ENCODE data around the gene PNPLA8.
"Not testable (repeated sequence)": the region's sequence is repeated elsewhere in the genome, so short reads cannot be mapped to it uniquely, and the experiment has no call there.

The PNPLA8 gene

DNA sequence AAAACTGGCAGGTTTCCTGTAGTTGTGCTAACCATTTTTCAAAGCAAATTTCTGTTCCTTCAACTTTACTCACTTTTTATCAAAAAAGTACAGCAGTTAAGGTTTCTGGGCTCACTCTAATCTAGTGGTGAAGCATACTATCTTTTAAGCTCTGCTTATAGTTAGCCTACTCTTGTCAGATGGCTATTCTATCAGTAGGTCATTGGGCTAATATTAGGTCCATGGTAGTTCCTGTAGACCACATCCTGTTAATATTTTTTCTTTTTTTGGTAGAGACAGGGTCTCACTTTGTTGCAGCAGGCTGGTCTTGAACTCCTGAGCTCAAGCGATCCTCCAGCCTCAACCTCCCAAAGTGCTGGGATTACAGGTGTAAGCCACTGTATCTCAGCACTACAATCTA lies 41.8 kb downstream of the PNPLA8 start:
- no peak for DNase-seq (ENCODE audit: extremely low read depth in 1 of 2, low read depth in 1 of 2)

DNA sequence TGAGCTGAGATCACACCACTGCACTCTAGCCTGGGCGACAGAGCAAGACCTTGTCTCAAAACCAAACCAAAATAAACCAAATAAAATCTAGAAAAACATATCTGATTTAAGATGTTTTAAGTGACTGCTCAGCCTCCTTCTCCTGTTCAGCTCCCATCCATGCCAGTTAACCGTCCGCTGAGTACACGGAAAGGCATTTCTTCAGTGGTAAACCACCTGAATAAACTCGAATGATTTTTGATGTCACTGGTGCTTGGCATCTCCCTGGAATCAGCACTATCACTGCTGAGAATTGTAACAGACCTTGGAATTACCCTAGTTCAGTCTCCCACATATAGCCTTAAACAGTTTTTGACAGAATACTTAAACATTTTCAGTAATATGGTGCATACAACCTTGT lies 45.6 kb downstream of the PNPLA8 start:
- DNase-seq (ENCODE audit: extremely low read depth in 1 of 2, low read depth in 1 of 2), result no peak

DNA sequence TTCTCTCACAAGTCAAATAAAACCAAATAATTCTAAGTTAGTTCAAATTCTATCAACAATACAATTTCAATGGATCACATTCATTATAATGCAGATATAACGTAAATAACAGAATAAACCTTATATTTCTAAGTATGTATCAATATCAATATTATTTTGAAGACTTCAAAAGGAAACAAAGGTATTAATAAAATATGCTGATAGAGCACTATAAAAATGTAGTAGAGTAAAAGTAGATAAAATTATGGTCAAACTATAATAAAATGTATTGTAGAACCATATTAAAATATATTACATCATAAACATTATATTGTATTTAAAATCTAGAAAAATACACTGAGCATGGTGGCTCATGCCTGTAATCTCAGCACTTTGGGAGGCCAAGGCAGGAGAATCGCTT lies 46.2 kb downstream of the PNPLA8 start:
- DNase-seq (ENCODE audit: extremely low read depth in 1 of 2, low read depth in 1 of 2), result no peak

DNA sequence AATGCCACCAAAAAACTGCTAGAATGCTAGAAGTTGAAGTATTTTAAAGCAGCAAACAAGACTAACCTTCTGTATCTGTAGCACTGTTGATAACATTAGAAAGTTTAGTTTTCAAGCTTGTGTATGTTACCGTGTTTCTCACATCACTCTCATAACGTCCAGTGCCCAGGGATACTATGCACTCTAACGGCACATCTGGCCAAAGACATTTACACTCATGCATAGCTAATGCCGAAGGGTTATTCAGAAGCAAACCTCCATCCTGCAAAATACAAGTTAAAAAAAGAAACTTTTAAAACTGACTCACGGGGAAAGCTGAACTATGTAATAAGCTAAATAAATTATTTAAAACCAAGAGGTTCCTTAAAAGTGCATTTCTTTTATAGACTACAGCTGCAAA lies 46.8 kb downstream of the PNPLA8 start:
- no peak for DNase-seq (ENCODE audit: extremely low read depth in 1 of 2, low read depth in 1 of 2)

DNA sequence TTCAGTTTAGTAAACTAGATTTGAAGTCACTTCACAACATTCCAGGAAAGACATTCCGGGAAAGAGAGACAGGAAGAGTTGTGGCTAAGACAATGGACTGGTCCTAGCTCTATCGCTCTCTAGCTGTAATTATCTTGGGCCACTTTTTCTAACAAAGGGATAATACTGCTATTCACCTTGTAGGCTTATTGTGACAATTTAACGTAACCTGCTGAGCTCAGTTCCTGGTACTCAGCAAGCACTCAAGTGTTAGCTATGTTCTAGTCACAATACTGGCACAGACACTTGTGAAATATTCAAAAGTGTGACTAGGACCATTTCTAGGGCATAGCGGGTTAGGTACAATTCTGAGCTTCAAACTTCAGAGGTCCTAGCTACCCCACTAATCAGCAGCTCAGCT lies 57.7 kb downstream of the PNPLA8 start:
- DNase-seq (ENCODE audit: extremely low read depth in 1 of 2, low read depth in 1 of 2), result no peak

DNA sequence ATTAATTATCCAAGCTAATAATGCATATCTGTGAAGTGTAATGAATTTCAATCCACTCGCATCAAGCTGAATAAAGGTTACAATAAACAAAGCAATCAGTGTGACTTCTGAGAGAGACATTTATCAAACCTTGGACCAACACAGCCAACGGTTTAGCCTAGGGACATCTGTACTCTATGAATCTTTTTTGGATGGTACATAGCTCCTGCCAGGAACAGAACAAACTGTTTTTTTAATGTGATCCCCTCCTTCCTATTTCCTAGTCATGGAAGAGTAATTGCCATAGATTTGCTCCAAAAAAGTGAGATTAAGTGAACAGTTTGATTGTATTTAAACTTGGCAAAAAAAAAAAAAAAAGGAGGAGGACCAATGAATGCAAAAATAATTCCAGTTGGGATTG lies 58.5 kb downstream of the PNPLA8 start:
- DNase-seq (ENCODE audit: extremely low read depth in 1 of 2, low read depth in 1 of 2), result no peak

DNA sequence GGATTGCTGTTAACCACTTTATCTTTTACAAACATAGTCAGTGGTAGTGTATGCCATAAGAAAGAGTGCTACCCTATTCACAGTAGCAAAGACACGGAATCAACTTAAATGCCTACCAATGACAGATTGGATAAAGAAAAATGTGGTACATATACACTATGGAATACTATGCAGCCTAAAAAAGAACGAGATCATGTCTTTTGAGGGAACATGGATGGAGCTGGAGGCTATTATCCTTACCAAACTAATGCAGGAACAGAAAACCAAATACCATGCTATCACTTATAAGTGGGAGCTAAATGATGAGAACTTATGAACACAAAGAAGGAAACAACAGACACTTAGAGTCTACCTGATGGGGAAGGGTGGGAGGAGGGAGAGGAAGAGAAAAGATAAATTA lies 59.6 kb downstream of the PNPLA8 start:
- not testable (repeated sequence) for DNase-seq (ENCODE audit: extremely low read depth in 1 of 2, low read depth in 1 of 2)

DNA sequence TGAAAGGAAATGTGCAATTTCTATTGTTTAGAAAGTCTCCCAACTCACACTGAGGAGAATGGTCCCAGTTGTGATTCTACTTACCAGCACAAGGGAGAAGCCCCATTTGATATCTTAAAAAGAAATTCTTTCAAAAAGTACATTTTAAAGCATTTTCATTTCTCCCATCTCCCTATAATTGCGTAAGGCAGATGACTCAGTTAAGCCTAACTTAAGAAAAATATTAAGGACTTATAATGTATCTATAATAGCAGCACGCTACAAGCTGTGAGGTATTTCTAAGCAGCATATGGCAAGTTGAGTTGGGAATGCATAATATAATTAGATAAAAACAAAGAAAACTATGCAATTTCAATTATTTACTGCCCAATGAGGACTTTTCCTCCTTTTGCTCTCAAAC lies 61.2 kb downstream of the PNPLA8 start:
- no peak for DNase-seq (ENCODE audit: extremely low read depth in 1 of 2, low read depth in 1 of 2)

DNA sequence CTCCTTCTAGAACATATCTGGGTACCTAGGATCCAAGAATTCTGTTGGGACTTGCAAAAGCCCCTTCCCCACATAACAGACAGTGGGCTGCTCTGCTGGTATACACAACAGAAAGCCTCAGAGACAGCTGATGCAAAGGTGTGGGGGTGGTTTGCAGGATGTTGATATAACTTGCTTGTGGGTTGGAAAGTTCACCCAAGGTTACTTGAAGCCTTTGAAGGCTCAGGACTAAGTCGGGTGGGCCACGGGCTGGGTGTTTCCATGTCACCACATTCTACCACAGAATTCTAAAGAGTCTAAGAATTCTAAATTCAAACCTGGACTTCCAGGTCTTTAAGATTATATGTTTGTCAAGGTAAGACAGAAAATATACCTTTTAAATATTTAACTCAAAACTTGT lies 62.3 kb downstream of the PNPLA8 start:
- no peak for DNase-seq (ENCODE audit: extremely low read depth in 1 of 2, low read depth in 1 of 2)

DNA sequence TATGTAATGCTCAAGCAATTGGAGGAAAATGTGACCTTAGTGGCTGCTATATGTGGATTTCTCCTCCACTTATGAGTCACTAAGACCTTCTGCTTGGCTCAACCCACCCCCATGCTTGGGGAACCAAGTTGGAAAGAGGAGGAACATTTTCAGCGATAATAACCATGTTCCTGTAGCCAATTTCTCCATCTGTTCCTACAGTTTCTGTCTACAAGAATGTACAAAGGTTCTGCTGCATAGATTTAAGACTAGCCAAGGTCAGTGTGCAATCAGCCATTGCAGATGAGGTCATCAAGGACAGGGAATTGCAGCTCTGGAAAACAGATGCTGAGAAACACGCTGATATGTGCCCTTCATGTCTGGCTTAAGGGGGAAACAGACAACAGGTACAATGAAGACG lies 64.1 kb downstream of the PNPLA8 start:
- no peak for DNase-seq (ENCODE audit: extremely low read depth in 1 of 2, low read depth in 1 of 2)

DNA sequence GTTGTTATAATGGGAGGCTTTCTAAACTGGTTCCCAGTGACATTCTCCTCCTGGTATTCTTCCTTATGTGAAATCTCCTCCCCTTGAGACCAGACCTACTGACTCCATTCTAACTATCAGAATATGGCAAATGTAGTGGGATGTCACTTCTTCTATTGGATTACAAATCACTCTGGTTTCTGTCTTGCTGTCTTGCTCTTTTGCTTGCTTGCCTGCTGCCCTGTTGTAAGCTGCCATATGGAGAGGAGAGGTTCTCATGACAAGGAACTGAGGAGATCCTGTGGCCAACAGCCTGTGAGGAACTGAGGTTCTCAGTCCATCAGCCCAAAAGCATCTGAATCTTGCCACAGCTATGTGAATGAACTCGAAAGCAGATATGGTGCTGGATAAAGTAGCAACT lies 65.0 kb downstream of the PNPLA8 start:
- no peak for DNase-seq (ENCODE audit: extremely low read depth in 1 of 2, low read depth in 1 of 2)

DNA sequence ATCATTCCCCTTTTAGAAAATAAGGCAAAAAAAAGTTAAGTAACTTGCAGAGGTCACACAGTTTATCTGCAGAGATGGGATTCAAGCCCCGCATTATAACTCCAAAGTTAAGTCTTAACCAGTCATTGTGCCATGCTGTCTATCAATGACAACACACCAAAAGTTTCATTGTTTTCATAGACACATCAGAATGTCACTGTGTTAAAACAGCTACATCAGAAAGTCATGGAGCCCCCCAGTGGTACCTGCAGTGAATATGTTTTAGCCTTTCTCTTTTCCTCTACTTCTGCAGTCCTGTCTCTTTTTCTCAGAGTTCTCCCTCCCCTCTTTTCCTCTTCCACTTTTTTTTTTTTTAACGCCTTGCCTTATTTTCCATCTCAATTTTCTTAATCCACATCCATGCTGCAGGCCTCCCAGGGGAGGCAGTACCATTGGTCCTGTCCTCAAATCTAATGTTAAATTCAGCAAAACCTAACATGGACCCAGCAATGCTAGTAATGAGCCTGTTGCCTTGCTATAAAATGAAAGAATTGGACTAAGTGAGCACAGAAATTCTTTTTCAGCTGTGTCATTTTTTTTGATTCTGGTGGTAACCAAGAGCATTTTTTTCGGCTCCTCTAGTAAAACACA lies 65.9 kb downstream of the PNPLA8 start:
- no peak for DNase-seq (ENCODE audit: extremely low read depth in 1 of 2, low read depth in 1 of 2)

DNA sequence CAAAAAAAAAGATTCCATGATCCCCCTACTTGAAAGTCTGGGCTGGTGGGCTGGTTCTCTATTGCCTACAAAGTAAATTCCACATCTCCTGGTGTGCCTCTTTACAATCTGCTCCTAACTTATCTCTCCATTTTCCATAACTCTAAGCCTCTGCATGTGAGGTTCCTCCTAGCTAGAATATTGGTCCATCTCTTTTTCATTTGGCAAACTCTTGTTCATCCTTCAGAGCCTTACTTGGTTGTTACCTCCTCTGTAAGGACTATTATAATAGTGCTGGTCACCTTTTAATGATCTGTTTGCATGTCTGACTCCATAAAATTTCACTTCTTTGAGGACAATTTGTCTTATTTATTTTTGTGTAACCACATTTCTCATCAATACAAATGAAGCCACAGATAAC lies 68.1 kb downstream of the PNPLA8 start:
- DNase-seq (ENCODE audit: extremely low read depth in 1 of 2, low read depth in 1 of 2), result no peak

DNA sequence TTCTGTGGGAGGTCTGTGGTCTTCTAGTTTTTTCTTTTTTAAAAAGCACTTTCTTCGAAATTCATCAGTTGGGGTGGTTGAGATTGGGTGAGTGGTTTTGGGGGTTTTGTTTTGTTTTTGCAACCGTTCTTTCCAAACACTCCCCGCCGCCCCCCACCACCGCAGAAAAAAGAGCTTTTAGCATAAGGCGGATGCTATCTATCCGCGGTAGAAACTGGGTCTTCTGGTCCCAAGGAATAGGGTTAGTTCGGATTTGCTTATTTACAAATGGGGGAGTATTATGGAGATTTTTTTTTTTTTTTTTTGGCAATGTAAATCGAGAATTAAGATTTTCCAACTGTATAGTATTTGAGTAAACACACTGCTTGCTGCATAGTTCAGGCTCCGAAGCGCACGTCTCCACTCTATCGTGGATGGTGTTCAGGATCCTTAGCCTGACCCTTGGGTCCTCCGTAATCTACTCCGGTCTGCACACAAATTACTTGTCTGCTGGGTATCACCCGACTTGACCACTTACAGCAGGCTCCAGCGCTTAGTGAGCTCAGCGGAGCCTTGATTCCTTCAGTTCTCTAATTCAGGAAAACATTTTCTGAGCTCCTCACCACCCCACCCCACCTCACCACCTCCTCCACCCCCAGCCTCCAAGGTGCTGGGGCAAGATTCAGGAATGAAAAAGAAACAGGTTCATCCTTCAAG lies 68.9 kb downstream of the PNPLA8 start:
- DNase-seq (ENCODE audit: extremely low read depth in 1 of 2, low read depth in 1 of 2), result no peak

DNA sequence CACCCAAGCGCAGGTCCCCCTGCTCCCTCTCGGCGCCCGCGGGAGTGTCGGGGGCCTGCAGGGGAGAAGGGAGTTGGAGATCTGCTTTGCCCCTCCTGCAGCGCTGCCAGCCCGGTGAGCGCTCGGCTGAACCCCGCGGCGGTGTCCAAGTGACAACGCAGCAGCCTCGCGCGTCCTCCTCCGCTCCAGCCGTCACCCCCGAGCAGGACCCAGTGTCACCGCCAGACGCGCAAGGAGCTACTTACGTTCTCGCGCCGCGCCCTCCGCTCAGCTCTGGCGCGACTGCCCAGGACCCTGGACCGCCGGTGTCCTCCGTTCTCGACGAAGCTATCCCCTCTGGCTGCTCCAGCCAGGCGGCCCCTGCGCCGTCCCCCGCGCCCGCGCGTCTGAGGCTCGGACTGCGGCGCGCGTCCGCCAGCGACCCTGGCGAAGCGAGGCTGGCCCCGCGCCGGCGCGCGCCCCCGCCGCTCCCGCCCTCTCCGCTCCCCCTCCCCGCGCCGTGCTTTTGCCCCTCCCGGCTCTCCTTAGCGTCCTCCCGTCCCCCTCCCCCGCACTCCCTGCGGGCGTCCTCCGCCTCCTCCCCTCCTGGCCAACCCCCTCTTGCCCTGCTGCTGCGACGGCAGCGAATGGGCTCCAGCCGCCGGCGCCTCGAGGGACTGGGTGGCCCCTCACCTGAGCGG lies 69.8 kb downstream of the PNPLA8 start, which contains the start of gene NRCAM:
Gene NRCAM (minus strand): TSS at position 439 of the 680 bp plus-strand sequence. CDS start 216,372 bp downstream, outside the sequence.
- DNase-seq (ENCODE audit: extremely low read depth in 1 of 2, low read depth in 1 of 2), result no peak

DNA sequence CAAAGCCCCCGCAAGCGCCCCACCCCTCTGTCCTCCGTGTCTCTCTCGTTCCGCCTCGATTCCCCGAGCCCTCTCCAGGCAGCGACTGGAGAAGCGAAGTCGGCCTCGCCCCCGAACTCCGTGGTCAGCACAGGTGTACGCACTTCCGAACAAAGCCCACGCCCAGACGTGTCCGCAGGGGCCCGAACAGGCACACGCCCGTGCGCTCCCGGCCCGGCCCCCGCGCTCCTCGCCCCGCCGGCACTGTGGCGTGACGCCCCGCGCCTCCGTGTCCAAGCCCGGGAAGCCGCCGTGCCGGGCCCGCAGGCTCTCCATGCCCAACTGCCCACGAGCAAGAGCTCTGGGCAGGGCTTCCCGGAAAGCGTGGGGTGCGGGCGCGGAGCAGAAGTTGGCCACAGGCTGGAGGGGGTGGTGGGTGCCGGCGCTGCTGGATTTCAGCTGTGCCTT lies 70.4 kb downstream of the PNPLA8 start:
- no peak for DNase-seq (ENCODE audit: extremely low read depth in 1 of 2, low read depth in 1 of 2)

DNA sequence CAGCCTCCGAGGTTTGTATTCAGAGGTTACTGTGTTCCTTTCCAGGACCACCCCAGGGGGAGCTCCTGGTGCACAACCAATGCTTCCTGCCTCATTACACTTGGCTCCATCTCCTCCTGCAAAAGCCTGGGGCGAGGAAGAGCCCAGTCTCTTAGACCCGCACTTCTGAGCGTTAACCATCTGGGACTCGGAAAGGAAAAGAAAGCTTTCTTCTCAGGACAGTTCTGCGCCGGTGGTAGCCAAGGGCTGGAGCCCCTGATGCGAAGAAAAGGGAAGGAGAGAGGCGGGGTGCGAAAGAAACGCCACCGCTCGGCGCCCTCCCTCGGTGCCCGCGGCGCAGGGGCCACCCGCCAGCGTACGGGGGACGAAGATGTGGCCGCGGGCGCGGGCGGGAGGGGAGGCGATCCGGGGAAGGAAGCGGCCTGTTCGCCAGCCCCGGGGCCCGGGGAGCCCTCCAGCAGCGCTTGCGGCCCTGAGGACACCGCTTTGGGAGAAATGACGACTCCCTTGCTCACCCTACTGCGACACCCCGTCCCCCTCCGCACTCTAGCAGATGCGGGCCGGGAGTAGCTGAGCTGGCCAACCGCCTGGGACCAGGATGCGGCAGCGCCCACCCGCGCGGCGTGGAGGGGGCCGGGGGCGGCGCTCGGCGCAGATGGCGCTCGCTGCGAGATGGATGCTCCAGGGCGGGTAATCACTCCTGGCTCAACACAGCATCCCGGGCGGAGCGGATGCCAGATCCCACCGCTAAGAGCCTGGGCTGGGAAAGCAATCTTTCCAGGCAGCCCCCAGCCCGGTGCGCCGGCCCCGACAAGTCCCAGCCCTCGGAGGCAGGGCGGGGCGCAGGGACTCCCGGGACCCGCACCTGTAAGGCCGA lies 71.0 kb downstream of the PNPLA8 start:
- DNase-seq (ENCODE audit: extremely low read depth in 1 of 2, low read depth in 1 of 2), result no peak

DNA sequence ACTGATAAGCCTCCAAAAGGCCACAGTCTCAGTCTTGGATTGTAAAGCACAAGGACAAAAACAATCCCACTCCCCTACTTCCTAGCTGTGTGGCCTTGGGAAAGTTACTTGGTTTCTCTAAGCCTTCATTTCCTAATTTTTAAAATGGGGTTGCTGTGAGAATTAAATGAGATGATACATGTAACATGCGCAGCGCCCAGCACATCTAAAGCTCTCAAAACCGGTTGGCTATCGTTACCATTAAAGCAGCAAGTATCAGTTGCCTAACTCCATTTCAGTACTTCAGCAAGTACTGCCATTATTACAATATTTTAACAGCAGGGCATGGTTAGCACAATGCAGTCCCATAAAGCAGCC lies 71.6 kb downstream of the PNPLA8 start:
- no peak for DNase-seq (ENCODE audit: extremely low read depth in 1 of 2, low read depth in 1 of 2)

DNA sequence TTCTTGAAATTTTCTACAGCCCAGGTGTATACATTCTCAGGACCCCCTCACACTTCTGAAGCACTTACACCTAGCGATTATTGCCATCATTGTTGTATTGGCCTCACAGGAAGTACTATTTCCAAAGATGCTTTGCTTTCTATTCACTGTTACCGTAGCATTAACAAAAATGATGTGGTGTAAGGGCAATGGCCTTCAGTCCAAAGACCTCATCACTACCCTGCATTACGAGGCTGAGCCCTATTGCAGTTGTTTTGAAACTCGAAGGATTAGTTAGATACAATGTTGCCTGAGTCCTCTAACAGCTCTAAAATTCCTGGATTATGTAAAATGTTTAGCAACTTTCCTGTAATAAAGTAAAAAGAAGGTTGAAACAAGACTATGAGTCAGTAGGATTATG lies 72.6 kb downstream of the PNPLA8 start:
- DNase-seq (ENCODE audit: extremely low read depth in 1 of 2, low read depth in 1 of 2), result no peak

DNA sequence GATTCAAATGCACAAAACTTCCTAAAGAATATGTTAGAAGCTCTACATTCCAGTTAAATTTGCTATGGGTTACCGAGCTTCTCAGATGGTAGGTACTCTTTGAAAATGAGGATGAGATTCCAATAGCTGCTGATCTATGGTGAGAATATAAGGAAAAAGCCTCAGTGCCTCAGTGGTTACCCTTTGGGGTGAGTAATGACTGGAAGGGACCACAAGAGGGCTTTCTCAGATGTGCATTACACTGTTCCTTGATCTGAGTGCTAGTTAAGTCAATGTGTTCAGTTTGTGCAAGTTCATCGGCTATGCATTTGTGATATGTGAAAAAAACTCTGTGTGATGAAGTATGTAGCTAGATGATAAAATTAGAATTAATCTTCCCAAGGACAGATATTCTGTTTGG lies 73.2 kb downstream of the PNPLA8 start:
- no peak for DNase-seq (ENCODE audit: extremely low read depth in 1 of 2, low read depth in 1 of 2)

DNA sequence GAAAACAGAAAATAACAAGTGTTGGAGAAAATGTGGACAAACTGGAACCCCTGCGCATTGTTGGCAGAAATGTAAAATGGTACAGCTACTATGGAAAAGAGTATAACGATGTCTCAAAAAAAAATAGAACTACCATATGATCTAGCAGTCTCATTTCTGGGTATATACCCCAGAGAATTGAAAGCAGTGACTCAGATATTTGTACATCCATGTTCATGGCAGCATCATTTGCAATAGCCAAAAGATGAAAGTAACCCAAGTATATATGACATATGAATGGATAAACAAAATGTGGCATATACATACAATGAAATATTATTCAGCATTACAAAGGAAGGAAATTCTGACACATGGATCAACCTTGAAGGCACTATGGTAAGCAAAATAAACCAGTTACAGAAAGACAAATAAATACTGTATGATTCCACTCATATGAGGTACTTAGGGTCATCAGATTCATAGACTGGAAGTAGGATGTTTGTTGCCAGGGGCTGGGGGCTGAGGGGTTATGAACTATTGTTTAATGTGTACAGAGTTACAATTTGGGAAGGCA lies 74.6 kb downstream of the PNPLA8 start:
- DNase-seq (ENCODE audit: extremely low read depth in 1 of 2, low read depth in 1 of 2), result no peak
